Fibroblast of gingiva (primary cell): ENCODE measurements around the gene ASCC3.
A peak's percentile ranks its signal among the peaks of the same experiment; 100 is the strongest.

Experiments used
- DNase-seq: peaks from one replicate; pipeline ENCODE4 v3.0.0-alpha.2; 2011; ENCODE audit warnings: low read depth

ASCC3 gene

DNA sequence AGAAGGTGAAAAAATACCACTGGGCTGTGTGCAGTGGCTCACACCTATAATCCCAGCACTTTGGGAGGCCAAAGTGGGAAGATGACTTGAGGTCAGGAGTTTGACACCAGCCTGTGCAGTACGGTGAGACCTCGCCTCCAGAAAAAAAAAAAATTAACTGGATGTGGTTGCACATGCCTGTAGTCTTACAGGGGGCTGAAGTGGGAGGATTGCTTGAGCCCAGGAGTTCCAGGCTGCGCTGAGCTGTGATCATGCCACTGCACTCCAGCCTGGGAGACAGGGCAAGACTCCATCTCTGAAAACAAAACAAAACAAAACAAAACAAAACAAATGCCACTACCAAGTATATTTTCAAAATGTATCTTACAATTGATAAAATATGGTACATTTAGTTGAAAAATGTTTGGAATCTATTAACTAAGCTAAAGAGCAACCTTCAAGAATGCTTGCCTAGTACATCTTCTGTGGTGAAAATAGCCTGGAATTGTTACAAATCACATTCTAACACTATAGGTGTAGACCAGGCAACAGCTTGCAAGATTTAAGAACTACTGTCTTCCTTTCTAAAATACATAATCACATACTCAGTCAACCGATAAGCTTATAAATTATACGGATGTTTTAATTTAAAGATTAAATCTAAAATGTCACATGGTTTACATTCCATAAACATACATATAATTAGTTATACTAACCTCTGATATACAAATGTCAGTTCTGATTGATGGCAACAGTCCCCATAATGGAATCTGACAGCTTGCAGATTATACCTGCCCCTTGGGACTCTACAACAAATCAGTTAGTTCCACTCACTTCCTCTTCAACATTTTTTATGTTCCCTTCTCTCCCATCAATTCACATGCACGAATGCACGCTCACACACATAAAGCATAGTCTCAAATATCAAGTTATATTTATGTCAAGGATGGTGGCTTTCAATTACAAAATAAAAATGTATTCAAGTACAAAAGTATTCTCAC, 150.8 kb downstream of the ASCC3 start:
- peak; percentile 6 for DNase-seq

DNA sequence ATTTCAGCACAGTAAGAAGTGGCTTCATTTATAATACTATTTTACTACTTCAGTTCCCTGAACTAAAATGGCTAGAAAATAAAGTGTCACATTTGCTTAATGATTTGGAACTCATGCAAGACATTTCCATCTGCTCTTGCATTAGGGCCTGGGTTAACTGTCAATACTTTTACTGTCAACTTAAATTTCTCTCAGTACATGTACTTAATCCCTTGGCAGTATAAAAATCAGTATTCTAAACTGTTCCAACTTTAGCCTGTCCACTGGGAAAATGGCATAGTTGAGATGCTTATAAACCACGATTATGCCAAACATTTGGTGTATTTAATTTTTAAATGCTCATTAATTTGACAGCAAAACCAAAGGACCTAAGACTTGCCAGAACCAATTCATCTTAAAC, 154.5 kb downstream of the ASCC3 start:
- DNase-seq, result peak; percentile 7

DNA sequence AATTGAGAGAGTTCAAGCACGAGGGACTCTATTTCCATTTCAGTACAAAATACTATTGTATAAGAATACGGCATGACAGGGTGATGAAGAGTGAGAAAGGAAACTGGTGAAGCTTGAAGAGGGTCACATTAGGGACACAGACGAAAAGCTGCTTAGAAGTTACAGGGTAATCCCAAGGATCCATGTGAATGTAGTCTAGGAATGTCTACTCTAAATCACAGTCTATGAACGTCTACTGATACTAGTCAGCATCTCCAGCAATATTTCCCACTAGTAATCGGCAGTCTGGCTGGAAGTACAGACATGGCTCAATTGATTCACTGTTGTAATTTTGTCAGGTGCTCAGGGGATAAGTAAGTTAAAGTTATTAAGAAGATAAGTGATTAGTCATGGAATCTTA, 156.4 kb downstream of the ASCC3 start:
- no peak for DNase-seq

DNA sequence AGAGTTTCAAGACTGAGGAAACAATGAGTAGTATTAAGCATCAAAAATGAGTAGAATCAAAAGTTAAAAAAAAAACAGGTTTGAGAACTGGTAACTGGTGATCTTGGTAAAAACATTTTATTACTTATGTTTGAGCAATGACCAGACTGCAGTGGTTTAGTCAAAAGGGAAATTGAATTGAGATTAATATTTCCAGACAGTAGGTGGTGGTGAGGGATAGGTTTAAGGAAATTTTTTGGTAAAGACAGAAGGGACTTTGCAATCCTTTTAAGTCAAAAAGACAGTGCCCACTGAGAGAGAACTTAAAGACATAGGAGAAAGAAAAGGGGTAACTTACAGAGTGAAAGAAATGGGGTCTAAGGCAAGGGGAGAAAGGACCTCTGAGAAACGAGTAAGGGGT, 156.9 kb downstream of the ASCC3 start:
- DNase-seq, result no peak

DNA sequence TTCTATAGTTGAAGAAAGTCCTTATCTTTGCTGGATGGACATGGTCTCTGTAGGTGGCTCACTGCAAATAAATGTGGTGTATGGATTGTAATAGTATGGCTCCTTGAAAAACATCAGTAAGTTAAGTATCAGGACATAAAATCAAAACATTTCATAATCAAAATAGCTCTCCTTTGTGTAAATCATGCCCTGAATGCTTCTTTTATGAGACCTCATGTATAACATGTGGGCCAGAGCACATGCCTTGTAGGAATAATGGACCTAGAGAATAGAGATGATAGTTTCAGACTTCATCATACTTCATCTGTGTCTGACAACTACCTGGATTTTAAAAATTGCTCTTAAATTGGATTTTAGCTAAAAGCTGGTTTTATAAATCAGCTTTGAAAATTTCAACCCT, 159.9 kb downstream of the ASCC3 start:
- DNase-seq, result no peak

GRCh38 chr6:100719883-100720682, 161.0 kb downstream of the ASCC3 start:
- peak; percentile 23 for DNase-seq

- DNase-seq, result no peak
Observed at GRCh38 chr6:100712997-100713396, 168.1 kb downstream of the ASCC3 start.

GRCh38 chr6:100706491-100706890, 174.6 kb downstream of the ASCC3 start:
- DNase-seq, result no peak

- DNase-seq, result no peak
Observed at GRCh38 chr6:100704961-100705360, 176.2 kb downstream of the ASCC3 start.

- no peak for DNase-seq
Observed at GRCh38 chr6:100701728-100702127, 179.4 kb downstream of the ASCC3 start.

- no peak for DNase-seq
Observed at GRCh38 chr6:100700009-100700408, 181.1 kb downstream of the ASCC3 start.

- no peak for DNase-seq
Observed at GRCh38 chr6:100695445-100695844, 185.7 kb downstream of the ASCC3 start.

DNA sequence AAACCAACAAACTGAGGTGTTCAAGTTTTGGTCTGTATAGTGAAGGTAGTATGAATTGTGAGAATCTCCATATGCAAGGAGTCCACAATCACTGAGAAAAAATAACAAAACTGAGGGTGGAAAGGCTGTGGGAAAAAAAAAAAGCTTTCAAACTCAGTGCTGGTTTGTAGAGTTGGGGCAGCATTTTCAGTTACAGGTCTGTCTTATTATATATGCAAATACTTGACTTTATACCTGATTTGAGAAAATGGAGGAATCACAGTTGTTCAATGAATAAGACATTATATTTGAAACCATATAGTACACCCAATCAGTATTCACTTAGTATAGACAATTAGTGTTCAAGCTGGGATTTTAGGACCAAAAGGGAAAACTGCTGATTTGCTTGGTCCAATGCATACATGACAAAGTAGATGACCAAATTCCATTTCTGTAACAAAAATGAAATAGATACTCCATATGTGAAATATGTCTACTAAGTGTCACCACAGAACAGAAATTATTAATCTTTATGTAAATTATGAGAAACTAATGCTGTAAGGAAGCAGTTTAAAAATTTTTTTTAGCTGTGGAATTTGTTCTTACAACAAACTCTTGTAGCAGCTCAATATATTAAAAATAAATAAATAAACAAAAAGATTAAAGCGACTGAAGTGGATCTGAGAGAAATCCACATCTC, 187.7 kb downstream of the ASCC3 start:
- no peak for DNase-seq

GRCh38 chr6:100691972-100692371, 189.2 kb downstream of the ASCC3 start:
- no peak for DNase-seq

- DNase-seq, result no peak
Observed at GRCh38 chr6:100686216-100686615, 194.9 kb downstream of the ASCC3 start.

- no peak for DNase-seq
Observed at GRCh38 chr6:100685747-100686146, 195.4 kb downstream of the ASCC3 start.

DNA sequence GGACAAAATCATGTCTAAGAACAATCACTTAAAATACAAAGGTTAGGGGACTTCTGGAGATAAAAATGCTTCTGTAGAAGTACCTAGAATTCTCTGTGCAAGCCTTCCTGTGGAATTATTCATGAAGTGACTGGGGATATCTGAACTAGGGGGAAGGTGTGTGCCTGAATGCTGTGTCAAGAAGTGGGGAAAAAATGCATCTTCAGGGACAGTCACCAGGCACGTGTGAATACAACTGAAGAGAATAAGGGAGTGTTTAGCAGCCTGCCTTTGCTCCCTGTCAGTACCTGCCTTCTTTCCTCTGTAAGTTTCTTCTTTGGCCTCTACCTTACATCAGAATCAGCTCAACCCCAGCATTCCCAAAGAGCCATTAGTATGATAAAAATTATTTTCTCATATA, 201.0 kb downstream of the ASCC3 start:
- no peak for DNase-seq

DNA sequence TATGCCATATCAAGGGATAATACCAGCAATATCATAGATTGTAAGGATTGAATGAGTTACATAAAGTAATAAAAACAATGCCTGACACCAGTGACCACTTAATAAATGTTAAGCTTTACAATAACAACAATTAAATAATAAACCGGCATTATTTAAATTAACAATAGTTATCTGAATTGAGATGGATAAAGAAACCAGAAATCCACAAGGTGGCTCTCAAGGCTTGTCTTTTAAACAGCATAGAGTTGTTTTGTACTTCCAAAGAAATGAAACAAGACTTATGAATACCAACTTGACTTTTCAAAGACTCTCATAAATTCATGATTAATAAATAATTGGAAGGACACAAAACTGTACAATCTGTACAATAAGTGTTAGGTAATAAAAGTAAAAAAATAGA, 203.1 kb downstream of the ASCC3 start:
- no peak for DNase-seq

- no peak for DNase-seq
Observed at GRCh38 chr6:100677240-100677639, 203.9 kb downstream of the ASCC3 start.

DNA sequence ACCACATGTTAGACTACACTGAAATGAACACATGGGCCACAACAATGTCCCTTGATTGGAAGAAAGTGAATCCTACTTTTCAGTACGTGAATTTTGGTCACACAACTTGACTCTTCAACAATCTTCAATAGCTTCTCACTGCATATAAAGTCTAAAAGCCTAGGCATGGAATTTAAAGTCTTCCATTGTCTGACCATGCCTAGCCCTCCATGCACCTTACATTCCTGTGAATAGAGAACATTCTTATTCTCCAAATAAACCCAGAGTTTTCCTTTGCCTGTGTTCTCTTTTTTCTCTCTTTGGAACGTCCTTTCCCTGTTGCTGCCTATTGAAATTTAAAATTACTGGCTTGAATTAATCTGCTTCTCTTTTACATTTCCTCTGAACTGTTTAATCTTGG, 207.5 kb downstream of the ASCC3 start:
- DNase-seq, result no peak

GRCh38 chr6:100671740-100672139, 209.4 kb downstream of the ASCC3 start:
- no peak for DNase-seq

DNA sequence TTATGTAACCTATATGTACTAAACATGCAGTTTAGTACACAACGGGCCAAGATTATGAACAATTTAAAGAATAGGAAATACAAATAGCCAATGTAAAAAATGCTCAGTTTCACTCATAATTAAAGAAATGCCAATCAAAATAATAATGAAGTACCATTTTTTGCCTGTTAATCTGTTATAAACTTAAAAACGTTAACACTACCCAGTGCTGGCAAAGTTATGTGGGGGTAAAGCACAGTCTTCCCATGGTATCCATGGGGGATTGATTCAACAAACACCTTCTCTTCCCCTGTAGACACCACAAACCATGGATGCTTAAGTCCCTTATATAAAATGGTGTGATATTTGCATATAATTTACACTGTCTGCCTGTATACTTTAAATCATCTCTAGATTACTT, 211.1 kb downstream of the ASCC3 start:
- no peak for DNase-seq

DNA sequence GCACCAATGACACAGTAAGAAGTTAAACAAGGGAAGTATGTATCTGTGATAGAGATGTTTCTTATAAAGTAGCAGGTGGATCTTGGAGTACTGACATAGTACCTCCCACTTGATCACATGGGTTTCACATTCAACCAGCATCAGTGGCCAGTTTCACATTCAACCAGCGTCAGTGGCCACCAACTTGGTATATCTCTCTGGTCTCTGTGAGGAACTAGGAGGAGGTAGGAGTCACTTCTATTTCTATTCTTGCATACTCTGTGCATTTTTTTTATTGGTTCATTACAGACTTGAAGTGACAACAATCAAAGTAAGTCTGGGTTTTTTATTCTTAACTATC, 216.1 kb downstream of the ASCC3 start:
- no peak for DNase-seq
